ENCODE data around the gene LRFN5. TPM values are rescaled to one million over a fixed set of nuclear protein-coding genes. Genes with fewer than 3 reads are reported as not detected.

LRFN5 gene
- total RNA-seq, 1 experiment from 2014 or later, result not detected

DNA sequence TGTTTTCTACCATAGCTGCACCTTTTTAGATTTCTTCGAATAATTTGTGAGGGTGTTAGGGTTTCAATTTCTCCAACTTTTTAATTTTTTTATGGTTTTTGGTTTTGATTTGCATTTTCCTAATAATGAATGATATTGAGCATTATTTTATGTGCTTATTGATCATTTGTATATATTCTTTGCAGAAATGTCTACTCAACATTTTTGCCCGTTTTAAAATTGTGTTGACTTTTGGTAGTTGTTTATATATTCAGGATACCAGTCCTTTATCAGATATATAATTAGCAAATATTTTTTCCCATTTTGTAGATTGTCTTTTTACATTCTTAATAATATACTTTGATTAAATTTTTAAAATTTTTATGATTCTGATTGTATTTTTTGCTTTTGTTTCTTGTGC is 306.7 kb downstream of the LRFN5 start:
- no peak overlapping the region for H3K4me3 ChIP-seq
- DNase-seq (ENCODE audit: low read depth in 1 of 2, low spot score in 2 of 2), result no peak
- no peaks in the 10 kb centered on the region for H3K36me3 ChIP-seq
- H3K27me3 ChIP-seq (replicated peaks), result no peaks in the 10 kb centered on the region
- no peak overlapping the region for H3K27ac ChIP-seq
- H3K4me1 ChIP-seq (replicated peaks), result no peaks in the 10 kb centered on the region
- no peaks in the 10 kb centered on the region for H3K9me3 ChIP-seq (replicated peaks)

- DNase-seq (ENCODE audit: low read depth in 1 of 2, low spot score in 2 of 2), result no peak
- H3K4me1 ChIP-seq (replicated peaks), result no peaks in the 10 kb centered on the region
- H3K36me3 ChIP-seq, result no peaks in the 10 kb centered on the region
- no peaks in the 10 kb centered on the region for H3K9me3 ChIP-seq (replicated peaks)
- H3K4me3 ChIP-seq, result no peak overlapping the region
- no peak overlapping the region for H3K27ac ChIP-seq
- H3K27me3 ChIP-seq (replicated peaks), result no peaks in the 10 kb centered on the region
Measured at GRCh38 chr14:41915732-41916131, 309.1 kb downstream of the LRFN5 start.

- no peaks in the 10 kb centered on the region for H3K27me3 ChIP-seq (replicated peaks)
- no peaks in the 10 kb centered on the region for H3K9me3 ChIP-seq (replicated peaks)
- no peaks in the 10 kb centered on the region for H3K4me1 ChIP-seq (replicated peaks)
- no peak overlapping the region for H3K4me3 ChIP-seq
- H3K36me3 ChIP-seq, result no peaks in the 10 kb centered on the region
- no peak for DNase-seq (ENCODE audit: low read depth in 1 of 2, low spot score in 2 of 2)
- no peak overlapping the region for H3K27ac ChIP-seq
Measured at GRCh38 chr14:41916313-41916712, 309.6 kb downstream of the LRFN5 start.

- DNase-seq (ENCODE audit: low read depth in 1 of 2, low spot score in 2 of 2), result no peak
Measured at GRCh38 chr14:41925409-41925808, 318.7 kb downstream of the LRFN5 start.

GRCh38 chr14:41950428-41951151 is 343.9 kb downstream of the LRFN5 start:
- Histone ChIP-seq H3K9me3 (replicated peaks) (no peaks in the 10 kb centered on the region), H3K4me1 (replicated peaks) (no peaks in the 10 kb centered on the region), H3K36me3 (no peaks in the 10 kb centered on the region), H3K27me3 (replicated peaks) (no peaks in the 10 kb centered on the region), H3K4me3 (no peak overlapping the region), H3K27ac (no peak overlapping the region)
- DNase-seq (ENCODE audit: low read depth in 1 of 2, low spot score in 2 of 2), result no peak

More at GRCh38 chr14:41925409-41925808, 318.7 kb downstream of the LRFN5 start:
- Histone ChIP-seq H3K36me3 (no peaks in the 10 kb centered on the region), H3K4me1 (replicated peaks) (no peaks in the 10 kb centered on the region), H3K27ac (no peak overlapping the region), H3K4me3 (no peak overlapping the region), H3K9me3 (replicated peaks) (no peaks in the 10 kb centered on the region), H3K27me3 (replicated peaks) (no peaks in the 10 kb centered on the region)

All from SJSA1 (cell line).